Measurements from ENCODE around the gene PRKCA.

Gene PRKCA

DNA sequence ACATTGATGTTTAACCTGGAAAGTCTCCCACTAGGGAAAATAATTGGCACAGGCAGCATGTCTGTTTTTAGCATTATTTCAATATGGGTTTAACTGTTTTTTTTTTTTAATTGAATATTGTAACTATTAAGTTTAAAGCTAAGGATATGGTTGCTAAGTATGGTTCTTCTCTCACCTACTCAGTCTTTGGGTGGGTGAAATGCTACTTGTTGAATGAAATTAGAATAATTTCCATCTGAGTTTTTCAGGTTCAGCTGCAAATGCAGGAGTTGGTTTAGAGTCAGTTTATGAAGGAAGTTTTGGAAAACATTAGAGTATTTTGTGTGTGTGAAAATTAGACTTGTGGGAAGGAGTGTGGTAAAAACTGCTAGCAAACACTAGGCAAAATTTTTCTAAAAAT lies 93.5 kb downstream of the PRKCA start:
- Histone ChIP-seq H4K91ac (ENCODE audit: low read depth, low read length) (no peak overlapping the region), H2AFZ (ENCODE audit: insufficient read depth, low read length, poor library complexity) (no peak overlapping the region), H3K9ac (ENCODE audit: low read length) (no peak overlapping the region), H3K9me3 (ENCODE audit: insufficient read depth, low read depth, low read length) (no peaks in the 10 kb centered on the region), H2AK5ac (ENCODE audit: low read length) (no peak overlapping the region), H3K23ac (ENCODE audit: low read length) (no peak overlapping the region), H3K36me3 (ENCODE audit: control insufficient read depth in 1 of 2, insufficient read depth in 2 of 2, low read length in 2 of 2) (no peaks in the 10 kb centered on the region), H3K18ac (ENCODE audit: low read length) (no peak overlapping the region), H2BK5ac (ENCODE audit: low read depth, low read length, poor library complexity) (no peak overlapping the region), H2BK12ac (ENCODE audit: low read length) (no peak overlapping the region), H3K4me1 (ENCODE audit: control insufficient read depth in 1 of 2, insufficient read depth in 2 of 2, low read length in 2 of 2) (no peaks in the 10 kb centered on the region), H4K12ac (ENCODE audit: low read depth, low read length) (no peak overlapping the region), H3K4ac (ENCODE audit: low read depth, low read length) (no peak overlapping the region), H4K8ac (ENCODE audit: low read depth, low read length) (no peak overlapping the region), H3K79me1 (ENCODE audit: low read length) (no peaks in the 10 kb centered on the region), H3K4me3 (ENCODE audit: low read depth, low read length) (no peak overlapping the region), H3K79me2 (ENCODE audit: control insufficient read depth, insufficient read depth, low read length, poor library complexity) (no peaks in the 10 kb centered on the region), H3K4me2 (ENCODE audit: low read length) (no peak overlapping the region), H2BK120ac (ENCODE audit: insufficient read depth, low read length, poor library complexity) (no peak overlapping the region), H3K14ac (ENCODE audit: low read length) (no peak overlapping the region), H3K27me3 (ENCODE audit: insufficient read depth, low read length) (no peaks in the 10 kb centered on the region), H3K27ac (ENCODE audit: low read depth, low read length) (no peak overlapping the region)
- no peak for DNase-seq

DNA sequence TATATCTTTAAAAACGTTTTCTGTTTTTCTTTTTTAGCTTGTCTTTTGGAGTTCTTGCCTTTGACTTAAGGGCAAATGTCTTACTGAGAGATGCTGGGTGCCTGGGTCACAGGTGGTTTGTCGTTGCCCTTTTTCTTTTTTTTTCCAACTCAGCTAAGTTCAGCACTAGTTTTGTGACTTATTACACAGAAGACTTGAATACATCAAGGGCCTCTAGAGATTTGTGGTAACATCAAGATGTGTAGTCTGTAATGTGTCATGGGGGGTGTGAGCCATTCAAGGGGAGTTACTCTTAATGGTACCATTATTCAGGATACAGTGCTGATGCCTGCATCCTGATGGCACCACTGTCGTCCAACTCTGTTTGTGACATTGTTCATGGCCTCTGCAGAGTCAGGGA lies 95.1 kb downstream of the PRKCA start:
- Histone ChIP-seq H3K36me3 (ENCODE audit: control insufficient read depth in 1 of 2, insufficient read depth in 2 of 2, low read length in 2 of 2) (no peaks in the 10 kb centered on the region), H3K4ac (ENCODE audit: low read depth, low read length) (no peak overlapping the region), H4K91ac (ENCODE audit: low read depth, low read length) (no peak overlapping the region), H3K18ac (ENCODE audit: low read length) (no peak overlapping the region), H3K27me3 (ENCODE audit: insufficient read depth, low read length) (no peaks in the 10 kb centered on the region), H2BK5ac (ENCODE audit: low read depth, low read length, poor library complexity) (no peak overlapping the region), H3K27ac (ENCODE audit: low read depth, low read length) (no peak overlapping the region), H3K79me1 (ENCODE audit: low read length) (no peaks in the 10 kb centered on the region), H2BK12ac (ENCODE audit: low read length) (no peak overlapping the region), H3K4me1 (ENCODE audit: control insufficient read depth in 1 of 2, insufficient read depth in 2 of 2, low read length in 2 of 2) (no peaks in the 10 kb centered on the region), H3K9me3 (ENCODE audit: insufficient read depth, low read depth, low read length) (no peaks in the 10 kb centered on the region), H3K4me3 (ENCODE audit: low read depth, low read length) (no peak overlapping the region), H3K23ac (ENCODE audit: low read length) (no peak overlapping the region), H2AK5ac (ENCODE audit: low read length) (no peak overlapping the region), H3K4me2 (ENCODE audit: low read length) (no peak overlapping the region), H2AFZ (ENCODE audit: insufficient read depth, low read length, poor library complexity) (no peak overlapping the region), H3K79me2 (ENCODE audit: control insufficient read depth, insufficient read depth, low read length, poor library complexity) (no peaks in the 10 kb centered on the region), H4K8ac (ENCODE audit: low read depth, low read length) (no peak overlapping the region), H3K14ac (ENCODE audit: low read length) (no peak overlapping the region), H4K12ac (ENCODE audit: low read depth, low read length) (no peak overlapping the region), H3K9ac (ENCODE audit: low read length) (no peak overlapping the region), H2BK120ac (ENCODE audit: insufficient read depth, low read length, poor library complexity) (no peak overlapping the region)
- no peak for DNase-seq
- WGBS (ENCODE audit: extremely low coverage, insufficient coverage, insufficient read length): no CpG with 5 or more reads among the region's 3 CpGs

DNA sequence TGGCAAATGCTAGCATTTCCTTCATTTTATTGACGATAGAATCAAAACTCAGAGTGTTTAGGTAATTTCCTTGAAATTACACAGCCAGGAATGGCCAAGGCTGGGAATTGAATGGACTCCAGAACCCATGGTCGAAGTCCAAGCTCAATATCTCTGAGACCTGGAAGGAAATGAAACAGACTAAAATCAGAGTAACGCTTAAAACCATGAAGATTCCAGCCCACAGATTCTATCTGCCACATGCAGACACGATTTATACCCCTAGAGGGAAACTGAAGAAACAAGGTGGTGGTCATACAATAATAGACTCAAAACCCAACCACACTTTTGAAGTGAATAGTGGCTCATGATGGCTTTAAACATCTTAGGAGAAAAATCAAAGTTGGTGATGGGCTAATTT lies 95.6 kb downstream of the PRKCA start:
- Histone ChIP-seq H3K4me3 (ENCODE audit: low read depth, low read length) (no peak overlapping the region), H3K27ac (ENCODE audit: low read depth, low read length) (no peak overlapping the region), H2AK5ac (ENCODE audit: low read length) (no peak overlapping the region), H3K4me2 (ENCODE audit: low read length) (no peak overlapping the region), H4K91ac (ENCODE audit: low read depth, low read length) (no peak overlapping the region), H3K18ac (ENCODE audit: low read length) (no peak overlapping the region), H3K9ac (ENCODE audit: low read length) (no peak overlapping the region), H2AFZ (ENCODE audit: insufficient read depth, low read length, poor library complexity) (no peak overlapping the region), H4K8ac (ENCODE audit: low read depth, low read length) (no peak overlapping the region), H3K23ac (ENCODE audit: low read length) (no peak overlapping the region), H4K12ac (ENCODE audit: low read depth, low read length) (no peak overlapping the region), H3K79me2 (ENCODE audit: control insufficient read depth, insufficient read depth, low read length, poor library complexity) (no peaks in the 10 kb centered on the region), H3K27me3 (ENCODE audit: insufficient read depth, low read length) (no peaks in the 10 kb centered on the region), H3K79me1 (ENCODE audit: low read length) (no peaks in the 10 kb centered on the region), H2BK12ac (ENCODE audit: low read length) (no peak overlapping the region), H3K9me3 (ENCODE audit: insufficient read depth, low read depth, low read length) (no peaks in the 10 kb centered on the region), H3K4me1 (ENCODE audit: control insufficient read depth in 1 of 2, insufficient read depth in 2 of 2, low read length in 2 of 2) (no peaks in the 10 kb centered on the region), H3K14ac (ENCODE audit: low read length) (no peak overlapping the region), H2BK5ac (ENCODE audit: low read depth, low read length, poor library complexity) (no peak overlapping the region), H3K36me3 (ENCODE audit: control insufficient read depth in 1 of 2, insufficient read depth in 2 of 2, low read length in 2 of 2) (no peaks in the 10 kb centered on the region), H3K4ac (ENCODE audit: low read depth, low read length) (no peak overlapping the region), H2BK120ac (ENCODE audit: insufficient read depth, low read length, poor library complexity) (no peak overlapping the region)
- DNase-seq: no peak
- no CpG with 5 or more reads among the region's 4 CpGs for WGBS (ENCODE audit: extremely low coverage, insufficient coverage, insufficient read length)

DNA sequence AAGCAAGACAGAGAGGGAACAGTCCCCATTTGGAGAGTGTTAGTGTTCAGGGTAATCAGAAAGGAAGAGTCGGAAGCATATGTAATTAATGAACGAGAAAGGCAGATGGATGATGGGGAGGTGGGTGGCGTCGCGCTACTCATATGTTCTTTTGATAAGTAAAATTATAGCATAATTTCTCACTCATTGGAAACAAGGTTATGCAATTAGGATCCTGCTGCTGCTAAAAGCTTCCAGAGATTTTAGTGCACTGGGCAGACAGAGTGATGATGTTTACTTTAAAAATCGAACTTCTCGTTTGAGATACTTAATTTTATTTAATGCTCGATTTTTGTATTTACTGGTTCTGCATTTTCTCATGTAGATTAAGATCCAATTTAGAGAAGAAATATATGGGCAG lies 96.2 kb downstream of the PRKCA start:
- Histone ChIP-seq H3K9me3 (ENCODE audit: insufficient read depth, low read depth, low read length) (no peaks in the 10 kb centered on the region), H2BK12ac (ENCODE audit: low read length) (no peak overlapping the region), H3K36me3 (ENCODE audit: control insufficient read depth in 1 of 2, insufficient read depth in 2 of 2, low read length in 2 of 2) (no peaks in the 10 kb centered on the region), H2BK5ac (ENCODE audit: low read depth, low read length, poor library complexity) (no peak overlapping the region), H2AFZ (ENCODE audit: insufficient read depth, low read length, poor library complexity) (no peak overlapping the region), H3K79me2 (ENCODE audit: control insufficient read depth, insufficient read depth, low read length, poor library complexity) (no peaks in the 10 kb centered on the region), H3K27ac (ENCODE audit: low read depth, low read length) (no peak overlapping the region), H3K4ac (ENCODE audit: low read depth, low read length) (no peak overlapping the region), H4K8ac (ENCODE audit: low read depth, low read length) (no peak overlapping the region), H3K18ac (ENCODE audit: low read length) (no peak overlapping the region), H2BK120ac (ENCODE audit: insufficient read depth, low read length, poor library complexity) (no peak overlapping the region), H4K12ac (ENCODE audit: low read depth, low read length) (no peak overlapping the region), H3K14ac (ENCODE audit: low read length) (no peak overlapping the region), H4K91ac (ENCODE audit: low read depth, low read length) (no peak overlapping the region), H3K4me2 (ENCODE audit: low read length) (no peak overlapping the region), H3K4me3 (ENCODE audit: low read depth, low read length) (no peak overlapping the region), H3K23ac (ENCODE audit: low read length) (no peak overlapping the region), H3K79me1 (ENCODE audit: low read length) (no peaks in the 10 kb centered on the region), H2AK5ac (ENCODE audit: low read length) (no peak overlapping the region), H3K4me1 (ENCODE audit: control insufficient read depth in 1 of 2, insufficient read depth in 2 of 2, low read length in 2 of 2) (no peaks in the 10 kb centered on the region), H3K27me3 (ENCODE audit: insufficient read depth, low read length) (no peaks in the 10 kb centered on the region), H3K9ac (ENCODE audit: low read length) (no peak overlapping the region)
- no peak for DNase-seq
- WGBS (ENCODE audit: extremely low coverage, insufficient coverage, insufficient read length): no CpG with 5 or more reads among the region's 8 CpGs

DNA sequence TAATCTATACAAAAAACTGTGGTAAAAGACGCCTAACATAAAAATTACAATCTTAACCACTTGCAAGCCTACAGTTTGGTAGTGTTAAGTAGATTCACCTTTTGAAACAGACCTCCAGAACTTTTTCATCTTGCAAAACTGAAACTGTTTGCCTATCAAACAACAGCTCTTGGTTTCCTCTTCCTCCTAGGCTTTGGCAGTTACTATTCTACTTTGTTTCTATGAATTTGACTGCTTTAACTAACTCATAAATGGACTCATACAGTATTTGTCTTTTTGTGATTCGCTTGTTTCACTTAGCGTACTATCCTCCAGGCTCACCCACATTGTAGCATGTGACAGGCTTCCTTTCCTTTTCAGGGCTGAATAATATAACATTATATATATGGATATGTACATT lies 97.0 kb downstream of the PRKCA start:
- Histone ChIP-seq H3K36me3 (ENCODE audit: control insufficient read depth in 1 of 2, insufficient read depth in 2 of 2, low read length in 2 of 2) (no peaks in the 10 kb centered on the region), H2AK5ac (ENCODE audit: low read length) (no peak overlapping the region), H3K27ac (ENCODE audit: low read depth, low read length) (no peak overlapping the region), H3K79me2 (ENCODE audit: control insufficient read depth, insufficient read depth, low read length, poor library complexity) (no peaks in the 10 kb centered on the region), H2BK120ac (ENCODE audit: insufficient read depth, low read length, poor library complexity) (no peak overlapping the region), H3K4ac (ENCODE audit: low read depth, low read length) (no peak overlapping the region), H3K9ac (ENCODE audit: low read length) (no peak overlapping the region), H4K12ac (ENCODE audit: low read depth, low read length) (no peak overlapping the region), H3K9me3 (ENCODE audit: insufficient read depth, low read depth, low read length) (no peaks in the 10 kb centered on the region), H3K4me3 (ENCODE audit: low read depth, low read length) (no peak overlapping the region), H2BK5ac (ENCODE audit: low read depth, low read length, poor library complexity) (no peak overlapping the region), H2AFZ (ENCODE audit: insufficient read depth, low read length, poor library complexity) (no peak overlapping the region), H3K27me3 (ENCODE audit: insufficient read depth, low read length) (no peaks in the 10 kb centered on the region), H2BK12ac (ENCODE audit: low read length) (no peak overlapping the region), H3K23ac (ENCODE audit: low read length) (no peak overlapping the region), H4K8ac (ENCODE audit: low read depth, low read length) (no peak overlapping the region), H3K14ac (ENCODE audit: low read length) (no peak overlapping the region), H3K4me2 (ENCODE audit: low read length) (no peak overlapping the region), H3K18ac (ENCODE audit: low read length) (no peak overlapping the region), H3K79me1 (ENCODE audit: low read length) (no peaks in the 10 kb centered on the region), H4K91ac (ENCODE audit: low read depth, low read length) (no peak overlapping the region), H3K4me1 (ENCODE audit: control insufficient read depth in 1 of 2, insufficient read depth in 2 of 2, low read length in 2 of 2) (no peaks in the 10 kb centered on the region)
- no peak for DNase-seq
- WGBS (ENCODE audit: extremely low coverage, insufficient coverage, insufficient read length): no CpG with 5 or more reads among the region's 3 CpGs

Data from trophoblast cell (in vitro differentiated cells and primary cell).